ENCODE results near the gene FFAR4. TPM values are rescaled to one million over a fixed set of nuclear protein-coding genes. Genes with fewer than 3 reads are reported as not detected.

Gene FFAR4
- total and polyA plus RNA-seq, 2 donors (not counting 1 experiment from before 2014, with no cell fraction given) = not detected

GRCh38 chr10:93597075-93597599 lies 30.7 kb downstream of the FFAR4 start:
- Histone ChIP-seq H3K4me2 (ENCODE audit: extremely low read depth, insufficient read depth, low read length) (no peak overlapping the region), H3K27me3 (ENCODE audit: control insufficient read depth, insufficient read depth, low read length) (peaks cover 18% of the 10 kb centered on the region), H3K27ac (ENCODE audit: insufficient read depth, low read length) (no peak overlapping the region), H3K79me2 (ENCODE audit: control insufficient read depth, insufficient read depth, low read length) (no peaks in the 10 kb centered on the region), H2AFZ (ENCODE audit: low read length) (no peak overlapping the region), H3K4me3 (replicated peaks in 1 of 4; ENCODE audit: control extremely low read depth in 1 of 4, insufficient read depth in 1 of 4, low read depth in 3 of 4, low read length in 4 of 4) (no peak overlapping the region), H3K9ac (ENCODE audit: insufficient read depth, low read length) (no peak overlapping the region), H4K20me1 (ENCODE audit: control insufficient read depth, extremely low read depth, insufficient read depth, low read length) (no peaks in the 10 kb centered on the region), H3K36me3 (ENCODE audit: control insufficient read depth, insufficient read depth, low read length) (no peaks in the 10 kb centered on the region), H3K4me1 (ENCODE audit: control insufficient read depth, extremely low read depth, insufficient read depth, low read length) (no peaks in the 10 kb centered on the region), H3K9me3 (ENCODE audit: control insufficient read depth, insufficient read depth, low read depth, low read length) (no peaks in the 10 kb centered on the region)
- no peak for DNase-seq (ENCODE audit: low read depth in 2 of 2)
- no peak for TF ChIP-seq CTCF (conservative IDR thresholded peaks at IDR 0.05 in 1 of 2, IDR thresholded peaks at IDR 0.05 in 1 of 2; ENCODE audit: low read depth in 1 of 2, low read length in 2 of 2)
- no peak for TF ChIP-seq EZH2 (IDR thresholded peaks at IDR 0.05; ENCODE audit: low read length, missing control alignments)

GRCh38 chr10:93598157-93598556 lies 31.7 kb downstream of the FFAR4 start:
- no peaks in the 10 kb centered on the region for H3K4me1 ChIP-seq (ENCODE audit: control insufficient read depth, extremely low read depth, insufficient read depth, low read length)
- no peak overlapping the region for H2AFZ ChIP-seq (ENCODE audit: low read length)
- H3K4me2 ChIP-seq (ENCODE audit: extremely low read depth, insufficient read depth, low read length) = no peak overlapping the region
- H3K27me3 ChIP-seq (ENCODE audit: control insufficient read depth, insufficient read depth, low read length) = peaks cover 22% of the 10 kb centered on the region
- H3K36me3 ChIP-seq (ENCODE audit: control insufficient read depth, insufficient read depth, low read length) = no peaks in the 10 kb centered on the region
- H3K4me3 ChIP-seq (replicated peaks in 1 of 4; ENCODE audit: control extremely low read depth in 1 of 4, insufficient read depth in 1 of 4, low read depth in 3 of 4, low read length in 4 of 4) = no peak overlapping the region
- no peak for DNase-seq (ENCODE audit: low read depth in 2 of 2)
- H3K9ac ChIP-seq (ENCODE audit: insufficient read depth, low read length) = no peak overlapping the region
- no peak overlapping the region for H3K27ac ChIP-seq (ENCODE audit: insufficient read depth, low read length)
- no peaks in the 10 kb centered on the region for H3K79me2 ChIP-seq (ENCODE audit: control insufficient read depth, insufficient read depth, low read length)
- H4K20me1 ChIP-seq (ENCODE audit: control insufficient read depth, extremely low read depth, insufficient read depth, low read length) = no peaks in the 10 kb centered on the region
- TF ChIP-seq CTCF (conservative IDR thresholded peaks at IDR 0.05 in 1 of 2, IDR thresholded peaks at IDR 0.05 in 1 of 2; ENCODE audit: low read depth in 1 of 2, low read length in 2 of 2) = no peak
- TF ChIP-seq EZH2 (IDR thresholded peaks at IDR 0.05; ENCODE audit: low read length, missing control alignments) = no peak
- H3K9me3 ChIP-seq (ENCODE audit: control insufficient read depth, insufficient read depth, low read depth, low read length) = no peaks in the 10 kb centered on the region

GRCh38 chr10:93599335-93599734 lies 32.9 kb downstream of the FFAR4 start:
- H3K4me1 ChIP-seq (ENCODE audit: control insufficient read depth, extremely low read depth, insufficient read depth, low read length) = no peaks in the 10 kb centered on the region
- TF ChIP-seq CTCF (conservative IDR thresholded peaks at IDR 0.05 in 1 of 2, IDR thresholded peaks at IDR 0.05 in 1 of 2; ENCODE audit: low read depth in 1 of 2, low read length in 2 of 2) (no peak), EZH2 (IDR thresholded peaks at IDR 0.05; ENCODE audit: low read length, missing control alignments) (no peak)

More at GRCh38 chr10:93599335-93599734, 32.9 kb downstream of the FFAR4 start:
- Histone ChIP-seq H3K79me2 (ENCODE audit: control insufficient read depth, insufficient read depth, low read length) (no peaks in the 10 kb centered on the region), H3K4me2 (ENCODE audit: extremely low read depth, insufficient read depth, low read length) (no peak overlapping the region), H4K20me1 (ENCODE audit: control insufficient read depth, extremely low read depth, insufficient read depth, low read length) (no peaks in the 10 kb centered on the region), H3K27me3 (ENCODE audit: control insufficient read depth, insufficient read depth, low read length) (peaks cover 28% of the 10 kb centered on the region), H3K36me3 (ENCODE audit: control insufficient read depth, insufficient read depth, low read length) (no peaks in the 10 kb centered on the region), H2AFZ (ENCODE audit: low read length) (no peak overlapping the region), H3K9me3 (ENCODE audit: control insufficient read depth, insufficient read depth, low read depth, low read length) (no peaks in the 10 kb centered on the region), H3K27ac (ENCODE audit: insufficient read depth, low read length) (no peak overlapping the region), H3K9ac (ENCODE audit: insufficient read depth, low read length) (no peak overlapping the region), H3K4me3 (replicated peaks in 1 of 4; ENCODE audit: control extremely low read depth in 1 of 4, insufficient read depth in 1 of 4, low read depth in 3 of 4, low read length in 4 of 4) (no peak overlapping the region)
- DNase-seq (ENCODE audit: low read depth in 2 of 2) = no peak

Data from fibroblast of lung (primary cell).